ENCODE measurements around the gene PGBD5.
"Not testable (repeated sequence)": the region's sequence is repeated elsewhere in the genome, so short reads cannot be mapped to it uniquely, and the experiment has no call there.

PGBD5 gene

GRCh38 chr1:230425252-230426091, 660 bp downstream of the PGBD5 start:
- DNase-seq (ENCODE audit: low read depth in 3 of 3, low spot score in 1 of 3) = no peak

DNA sequence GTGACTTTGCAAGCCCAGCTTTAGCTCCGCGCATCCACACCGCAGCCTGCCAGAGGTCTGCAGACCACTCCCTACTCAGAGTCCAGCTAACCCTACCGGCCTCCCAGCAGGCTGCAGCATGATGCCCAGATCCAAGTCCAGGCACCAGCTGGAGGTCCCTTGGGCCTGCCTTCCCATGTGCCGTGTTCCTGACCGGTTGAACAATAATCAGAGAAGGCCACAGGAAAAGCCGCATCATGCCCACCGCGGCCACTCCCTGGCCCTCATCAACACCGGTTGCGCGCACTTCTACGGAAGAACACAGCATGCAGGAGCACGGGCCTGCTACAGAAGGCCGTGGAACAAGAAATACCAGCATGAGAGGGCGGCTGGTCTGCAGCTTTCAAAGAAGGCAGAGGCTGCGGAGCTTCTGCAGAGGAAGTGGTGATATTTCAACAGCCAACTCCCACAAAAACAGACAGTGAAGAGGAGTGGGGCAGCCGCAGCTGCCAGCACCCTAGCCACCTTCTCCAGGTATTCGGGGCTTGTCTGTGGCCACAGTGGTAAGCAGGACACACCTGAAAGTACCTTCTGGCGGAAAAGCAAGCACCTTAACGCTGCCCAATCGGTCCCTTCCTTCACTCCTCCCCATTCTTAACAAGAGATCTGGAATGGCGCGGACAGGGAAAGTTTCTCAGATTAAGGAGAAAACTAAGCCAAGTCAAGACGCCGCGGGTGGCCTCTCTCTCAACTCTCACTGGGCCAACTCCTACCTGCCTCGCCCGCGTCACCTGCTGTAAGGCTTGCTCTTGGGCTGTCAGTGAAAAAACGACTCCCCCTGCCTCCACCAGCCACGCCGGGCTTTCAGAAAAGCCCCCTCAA, 1.5 kb downstream of the PGBD5 start:
- DNase-seq (ENCODE audit: low read depth in 3 of 3, low spot score in 1 of 3) = no peak

GRCh38 chr1:230423951-230424350, 2.2 kb downstream of the PGBD5 start:
- no peak for DNase-seq (ENCODE audit: low read depth in 3 of 3, low spot score in 1 of 3)

GRCh38 chr1:230423261-230423660, 2.9 kb downstream of the PGBD5 start:
- DNase-seq (ENCODE audit: low read depth in 3 of 3, low spot score in 1 of 3) = no peak

DNA sequence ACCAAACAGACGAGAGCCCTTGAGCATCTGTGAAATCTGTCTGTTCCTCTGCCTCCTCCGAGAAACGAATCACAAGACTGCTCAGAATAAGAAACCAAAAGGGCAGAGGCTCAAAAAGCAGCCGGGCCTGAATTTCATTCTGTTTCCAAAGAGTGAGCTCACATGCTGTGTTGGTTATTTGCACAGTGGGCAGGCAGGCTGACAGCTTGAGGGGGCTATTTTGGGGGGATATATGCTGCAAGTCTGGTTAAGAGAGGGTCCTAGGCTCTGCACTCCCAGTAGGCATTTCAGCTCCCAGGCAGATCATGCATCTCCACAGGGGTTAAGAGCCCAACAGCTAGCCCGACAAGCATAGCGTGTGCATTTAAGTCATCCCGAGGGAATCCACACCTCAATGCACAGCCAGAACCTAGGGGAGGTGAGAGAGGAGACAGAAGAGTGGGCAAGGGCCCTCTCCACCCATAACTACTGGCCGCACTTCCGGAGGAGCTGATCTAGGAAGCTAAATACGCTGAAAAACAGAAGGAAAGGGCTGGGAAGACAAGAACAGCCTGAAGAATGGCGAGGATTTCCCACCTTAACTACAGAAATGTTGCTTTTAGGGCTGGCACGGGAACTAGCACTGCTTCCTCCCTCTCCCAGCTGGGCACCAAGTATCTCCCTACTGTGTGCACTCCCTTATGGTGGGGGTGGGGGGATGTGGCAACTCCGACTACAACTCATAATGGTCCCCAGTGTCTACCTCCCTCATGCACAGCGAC, 3.7 kb downstream of the PGBD5 start:
- DNase-seq (ENCODE audit: low read depth in 3 of 3, low spot score in 1 of 3) = no peak

- no peak for DNase-seq (ENCODE audit: low read depth in 3 of 3, low spot score in 1 of 3)
Observed at GRCh38 chr1:230421481-230421880, 4.7 kb downstream of the PGBD5 start.

- not testable (repeated sequence) for DNase-seq (ENCODE audit: low read depth in 3 of 3, low spot score in 1 of 3)
Observed at GRCh38 chr1:230420372-230420771, 5.8 kb downstream of the PGBD5 start.

DNA sequence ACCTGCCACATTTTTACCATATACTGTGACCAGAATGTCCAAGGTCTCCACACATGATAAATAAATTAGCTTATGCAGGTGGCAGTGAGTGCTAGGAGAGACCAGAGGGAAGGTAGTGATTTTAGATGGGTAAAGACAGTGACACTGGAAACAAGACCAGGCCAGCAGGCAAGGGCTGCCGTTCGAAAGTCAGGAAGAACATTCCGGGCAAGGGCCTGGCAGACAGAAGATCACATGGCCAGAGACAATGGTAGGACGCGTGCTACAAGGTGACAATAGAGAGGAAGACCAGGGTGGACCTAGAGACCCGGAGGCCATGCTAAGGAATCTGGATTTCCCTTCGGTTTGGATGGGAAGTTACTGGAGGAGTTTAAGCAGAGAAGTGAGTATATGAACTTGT, 9.7 kb downstream of the PGBD5 start:
- DNase-seq (ENCODE audit: low read depth in 3 of 3, low spot score in 1 of 3) = no peak

- no peak for DNase-seq (ENCODE audit: low read depth in 3 of 3, low spot score in 1 of 3)
Observed at GRCh38 chr1:230415405-230416132, 10.6 kb downstream of the PGBD5 start.

GRCh38 chr1:230414694-230415093, 11.4 kb downstream of the PGBD5 start:
- no peak for DNase-seq (ENCODE audit: low read depth in 3 of 3, low spot score in 1 of 3)

GRCh38 chr1:230414102-230414501, 12.0 kb downstream of the PGBD5 start:
- no peak for DNase-seq (ENCODE audit: low read depth in 3 of 3, low spot score in 1 of 3)

- no peak for DNase-seq (ENCODE audit: low read depth in 3 of 3, low spot score in 1 of 3)
Observed at GRCh38 chr1:230413061-230413460, 13.1 kb downstream of the PGBD5 start.

- no peak for DNase-seq (ENCODE audit: low read depth in 3 of 3, low spot score in 1 of 3)
Observed at GRCh38 chr1:230408971-230409370, 17.2 kb downstream of the PGBD5 start.

DNA sequence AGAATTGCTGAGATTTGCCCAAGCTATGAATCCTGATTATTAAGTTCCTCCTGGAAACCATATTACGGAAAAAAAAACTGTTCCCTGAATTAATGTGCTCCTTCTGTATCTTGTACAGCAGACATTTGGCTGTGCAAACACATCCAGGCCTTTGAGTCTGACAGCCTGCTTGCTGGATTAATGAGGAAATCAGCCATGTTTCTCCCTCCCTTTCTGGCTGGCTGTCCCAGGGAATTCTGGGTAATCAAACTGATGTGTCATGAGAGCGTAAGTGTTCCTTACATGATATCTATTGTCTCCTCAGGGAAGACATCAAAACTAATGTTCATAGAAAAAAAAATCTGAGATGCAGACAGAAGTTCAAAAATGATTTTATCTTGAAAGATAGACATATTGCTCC, 18.8 kb downstream of the PGBD5 start:
- DNase-seq (ENCODE audit: low read depth in 3 of 3, low spot score in 1 of 3) = no peak

- DNase-seq (ENCODE audit: low read depth in 3 of 3, low spot score in 1 of 3) = not testable (repeated sequence)
Observed at GRCh38 chr1:230406727-230407126, 19.4 kb downstream of the PGBD5 start.

GRCh38 chr1:230403442-230403841, 22.7 kb downstream of the PGBD5 start:
- no peak for DNase-seq (ENCODE audit: low read depth in 3 of 3, low spot score in 1 of 3)

DNA sequence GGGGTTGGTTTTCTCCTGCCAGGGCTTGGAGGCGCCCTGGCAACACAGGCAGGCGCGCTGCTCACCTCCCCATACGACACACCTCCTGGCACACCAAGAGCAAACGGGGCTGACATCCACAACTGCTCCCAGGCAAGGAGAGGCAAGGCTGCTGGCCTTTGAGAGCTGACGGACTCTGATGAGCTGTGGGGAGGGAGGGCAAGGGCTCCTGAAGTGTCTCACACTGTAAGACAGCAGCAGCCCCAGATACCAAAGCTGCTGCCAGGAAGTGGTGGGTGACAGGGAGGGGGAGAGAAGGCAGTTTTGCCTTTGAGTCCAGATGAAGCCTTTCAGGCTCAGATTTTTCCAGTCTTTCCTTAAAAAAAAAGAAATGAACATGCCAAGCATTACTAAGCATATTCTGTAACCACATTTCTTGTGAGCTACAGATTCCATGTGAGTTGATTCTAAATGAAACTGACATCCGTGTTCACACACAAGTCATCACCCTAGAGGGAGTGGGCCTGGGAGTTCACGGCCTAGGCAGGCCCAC, 24.3 kb downstream of the PGBD5 start:
- no peak for DNase-seq (ENCODE audit: low read depth in 3 of 3, low spot score in 1 of 3)

- no peak for DNase-seq (ENCODE audit: low read depth in 3 of 3, low spot score in 1 of 3)
Observed at GRCh38 chr1:230401101-230401500, 25.0 kb downstream of the PGBD5 start.

GRCh38 chr1:230400007-230400344, 26.2 kb downstream of the PGBD5 start:
- no peak for DNase-seq (ENCODE audit: low read depth in 3 of 3, low spot score in 1 of 3)

DNA sequence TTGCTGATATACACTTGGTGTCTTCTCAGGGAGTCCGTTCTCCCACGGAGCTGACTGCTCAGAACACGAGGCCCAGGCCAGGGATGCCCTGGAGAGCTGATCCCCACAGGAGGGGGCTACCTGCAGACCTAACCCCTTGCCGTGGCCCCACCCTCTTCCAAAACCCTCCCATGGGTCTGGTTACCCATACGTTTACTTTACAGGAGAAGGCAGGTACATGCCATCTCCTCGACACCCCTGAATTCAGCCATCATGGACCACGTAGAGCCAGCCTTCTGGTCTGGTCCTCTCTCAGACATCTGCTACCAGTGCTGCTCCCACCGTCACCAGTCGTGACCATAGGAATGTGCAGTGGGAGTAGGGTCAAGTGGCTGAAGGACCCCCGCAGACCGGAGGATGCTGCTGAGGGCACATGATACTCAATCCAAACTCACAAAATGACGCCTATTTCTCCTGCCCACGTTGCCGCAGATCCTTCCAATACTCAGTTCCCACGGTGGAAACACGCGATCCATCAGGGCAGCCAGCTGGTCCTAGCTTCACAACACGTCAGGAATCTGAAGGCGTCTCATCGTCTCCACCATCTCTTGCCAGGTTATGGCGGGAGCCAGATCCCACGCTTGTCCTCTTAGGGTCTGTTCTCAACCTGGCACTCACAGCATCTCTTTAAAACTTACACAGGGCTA, 26.7 kb downstream of the PGBD5 start:
- DNase-seq (ENCODE audit: low read depth in 3 of 3, low spot score in 1 of 3) = no peak

Measured in stimulated activated CD4-positive, alpha-beta T cell treated with anti-CD3 and anti-CD28 coated beads, TNF-alpha, amount 100 ng/mL, for 1 hour (primary cell).